ENCODE measurements around the gene URAD. TPM values are rescaled to one million over a fixed set of nuclear protein-coding genes. Genes with fewer than 3 reads are reported as not detected.

URAD gene
- total RNA-seq, 1 donor from 2014 or later: not detected

DNA sequence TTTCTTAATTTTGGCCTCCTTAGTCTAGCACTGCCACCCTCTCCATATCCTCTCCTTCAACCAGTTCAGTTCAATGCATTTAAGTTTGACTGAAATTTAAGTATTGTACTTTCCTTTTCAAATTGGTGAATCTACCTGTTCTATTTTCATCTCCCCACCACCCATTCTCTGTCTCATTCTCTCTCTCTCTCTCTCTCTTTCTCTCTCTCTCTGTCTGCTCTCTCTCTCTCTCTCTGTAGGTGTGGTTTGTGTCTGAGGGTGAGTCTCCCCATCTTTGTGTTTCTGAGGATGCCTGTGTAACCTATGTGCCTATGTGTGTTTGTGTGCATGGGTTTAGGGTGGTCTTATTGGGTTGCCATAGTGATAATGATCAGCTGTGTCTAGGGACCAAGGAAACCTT is 58.6 kb downstream of the URAD start:
- DNase-seq (ENCODE audit: low read depth): no peak
- Histone ChIP-seq H3K4me3 (ENCODE audit: low read depth, low read length) (no peak overlapping the region), H3K36me3 (ENCODE audit: control insufficient read depth, insufficient read depth, low read length) (no peaks in the 10 kb centered on the region), H3K27me3 (ENCODE audit: control insufficient read depth, insufficient read depth, low read length) (peaks cover 59% of the 10 kb centered on the region)
- TF ChIP-seq, protein P1, sequence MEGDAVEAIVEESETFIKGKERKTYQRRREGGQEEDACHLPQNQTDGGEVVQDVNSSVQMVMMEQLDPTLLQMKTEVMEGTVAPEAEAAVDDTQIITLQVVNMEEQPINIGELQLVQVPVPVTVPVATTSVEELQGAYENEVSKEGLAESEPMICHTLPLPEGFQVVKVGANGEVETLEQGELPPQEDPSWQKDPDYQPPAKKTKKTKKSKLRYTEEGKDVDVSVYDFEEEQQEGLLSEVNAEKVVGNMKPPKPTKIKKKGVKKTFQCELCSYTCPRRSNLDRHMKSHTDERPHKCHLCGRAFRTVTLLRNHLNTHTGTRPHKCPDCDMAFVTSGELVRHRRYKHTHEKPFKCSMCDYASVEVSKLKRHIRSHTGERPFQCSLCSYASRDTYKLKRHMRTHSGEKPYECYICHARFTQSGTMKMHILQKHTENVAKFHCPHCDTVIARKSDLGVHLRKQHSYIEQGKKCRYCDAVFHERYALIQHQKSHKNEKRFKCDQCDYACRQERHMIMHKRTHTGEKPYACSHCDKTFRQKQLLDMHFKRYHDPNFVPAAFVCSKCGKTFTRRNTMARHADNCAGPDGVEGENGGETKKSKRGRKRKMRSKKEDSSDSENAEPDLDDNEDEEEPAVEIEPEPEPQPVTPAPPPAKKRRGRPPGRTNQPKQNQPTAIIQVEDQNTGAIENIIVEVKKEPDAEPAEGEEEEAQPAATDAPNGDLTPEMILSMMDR (IDR thresholded peaks at IDR 0.05; ENCODE audit: insufficient read depth, low read length, poor library complexity, severe bottlenecking): no peak

DNA sequence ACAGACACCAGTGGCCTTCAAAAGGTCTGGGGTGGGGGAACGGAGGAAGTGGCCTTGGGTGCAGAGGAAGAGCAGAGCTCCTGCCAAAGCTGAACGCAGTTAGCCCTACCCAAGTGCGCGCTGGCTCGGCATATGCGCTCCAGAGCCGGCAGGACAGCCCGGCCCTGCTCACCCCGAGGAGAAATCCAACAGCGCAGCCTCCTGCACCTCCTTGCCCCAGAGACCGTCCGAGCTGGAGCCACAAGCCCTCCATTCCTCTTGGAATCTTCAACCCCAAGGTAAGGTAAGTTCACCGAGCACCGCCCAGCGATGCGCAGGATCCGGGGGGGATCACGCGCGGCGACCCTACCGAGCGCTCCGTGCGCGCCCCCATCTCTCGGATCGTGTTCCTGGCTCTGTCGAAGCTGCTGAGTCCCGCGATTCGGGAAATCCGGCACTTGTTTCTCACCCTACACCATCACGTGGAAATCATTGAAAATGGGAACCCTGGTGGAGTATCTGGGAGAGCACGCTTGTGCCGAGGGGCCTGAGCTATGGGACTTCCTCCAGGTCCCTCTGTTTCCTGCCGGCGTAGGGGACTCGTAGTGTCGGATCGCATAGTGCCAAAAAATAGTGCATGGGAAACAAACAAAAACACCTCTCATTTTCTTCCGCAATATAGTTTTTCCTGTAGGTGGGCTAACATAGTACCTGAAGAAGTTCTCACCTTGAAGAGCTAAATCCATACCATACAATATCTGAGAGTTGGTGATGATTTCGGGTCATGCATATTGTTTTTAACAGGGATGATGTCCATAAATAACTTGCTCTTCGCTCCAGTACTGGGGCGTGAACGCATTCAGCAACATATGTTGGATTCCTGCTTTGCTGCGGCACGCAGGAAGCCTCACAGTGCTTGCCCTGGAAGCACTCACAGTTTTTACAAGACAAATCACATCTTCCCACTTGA is 59.4 kb downstream of the URAD start:
- peaks cover 67% of the 10 kb centered on the region for H3K27me3 ChIP-seq (ENCODE audit: control insufficient read depth, insufficient read depth, low read length)
- no peaks in the 10 kb centered on the region for H3K36me3 ChIP-seq (ENCODE audit: control insufficient read depth, insufficient read depth, low read length)
- TF ChIP-seq, protein P1 (IDR thresholded peaks at IDR 0.05; ENCODE audit: insufficient read depth, low read length, poor library complexity, severe bottlenecking): no peak
- no peak for DNase-seq (ENCODE audit: low read depth)
- H3K4me3 ChIP-seq (ENCODE audit: low read depth, low read length): no peak overlapping the region

DNA sequence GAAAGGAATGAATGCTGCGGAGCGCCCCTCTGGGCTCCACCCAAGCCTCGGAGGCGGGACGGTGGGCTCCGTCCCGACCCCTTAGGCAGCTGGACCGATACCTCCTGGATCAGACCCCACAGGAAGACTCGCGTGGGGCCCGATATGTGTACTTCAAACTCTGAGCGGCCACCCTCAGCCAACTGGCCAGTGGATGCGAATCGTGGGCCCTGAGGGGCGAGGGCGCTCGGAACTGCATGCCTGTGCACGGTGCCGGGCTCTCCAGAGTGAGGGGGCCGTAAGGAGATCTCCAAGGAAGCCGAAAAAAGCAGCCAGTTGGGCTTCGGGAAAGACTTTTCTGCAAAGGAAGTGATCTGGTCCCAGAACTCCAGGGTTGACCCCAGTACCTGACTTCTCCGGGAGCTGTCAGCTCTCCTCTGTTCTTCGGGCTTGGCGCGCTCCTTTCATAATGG is 60.1 kb downstream of the URAD start:
- peaks cover 72% of the 10 kb centered on the region for H3K27me3 ChIP-seq (ENCODE audit: control insufficient read depth, insufficient read depth, low read length)
- DNase-seq (ENCODE audit: low read depth): no peak
- no peaks in the 10 kb centered on the region for H3K36me3 ChIP-seq (ENCODE audit: control insufficient read depth, insufficient read depth, low read length)
- H3K4me3 ChIP-seq (ENCODE audit: low read depth, low read length): no peak overlapping the region
- TF ChIP-seq, protein P1 (IDR thresholded peaks at IDR 0.05; ENCODE audit: insufficient read depth, low read length, poor library complexity, severe bottlenecking): no peak

Other genes starting within 250 kb of the URAD start
- not detected in 2 replicates for gene GSX1, start 196.2 kb downstream of the URAD start, total RNA-seq
- gene PDX1, start 68.7 kb downstream of the URAD start, total RNA-seq: not detected in 2 replicates
- not detected in 2 replicates for gene CDX2, start 19.4 kb downstream of the URAD start, total RNA-seq
- 0.21 and 0.88 TPM in 2 replicates for gene FLT3, start 111.9 kb upstream of the URAD start, total RNA-seq
- gene PAN3, start 149.9 kb upstream of the URAD start, total RNA-seq: 21.4 and 26.2 TPM in 2 replicates